ENCODE data around the gene NAA80. TPM values are rescaled to one million over a fixed set of nuclear protein-coding genes. Genes with fewer than 3 reads are reported as not detected.

Gene NAA80, protein sequence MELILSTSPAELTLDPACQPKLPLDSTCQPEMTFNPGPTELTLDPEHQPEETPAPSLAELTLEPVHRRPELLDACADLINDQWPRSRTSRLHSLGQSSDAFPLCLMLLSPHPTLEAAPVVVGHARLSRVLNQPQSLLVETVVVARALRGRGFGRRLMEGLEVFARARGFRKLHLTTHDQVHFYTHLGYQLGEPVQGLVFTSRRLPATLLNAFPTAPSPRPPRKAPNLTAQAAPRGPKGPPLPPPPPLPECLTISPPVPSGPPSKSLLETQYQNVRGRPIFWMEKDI
- 10.4 and 10.5 TPM in 2 replicates for polyA plus RNA-seq (2012; rRNA removed)
- 2.8 and 4.3 TPM in 2 replicates for polyA plus RNA-seq (2012; cell fraction: cytosol; rRNA removed)
- 36.1 and 53.0 TPM in 2 replicates for polyA plus RNA-seq (2012; cell fraction: nucleus; rRNA removed)

DNA sequence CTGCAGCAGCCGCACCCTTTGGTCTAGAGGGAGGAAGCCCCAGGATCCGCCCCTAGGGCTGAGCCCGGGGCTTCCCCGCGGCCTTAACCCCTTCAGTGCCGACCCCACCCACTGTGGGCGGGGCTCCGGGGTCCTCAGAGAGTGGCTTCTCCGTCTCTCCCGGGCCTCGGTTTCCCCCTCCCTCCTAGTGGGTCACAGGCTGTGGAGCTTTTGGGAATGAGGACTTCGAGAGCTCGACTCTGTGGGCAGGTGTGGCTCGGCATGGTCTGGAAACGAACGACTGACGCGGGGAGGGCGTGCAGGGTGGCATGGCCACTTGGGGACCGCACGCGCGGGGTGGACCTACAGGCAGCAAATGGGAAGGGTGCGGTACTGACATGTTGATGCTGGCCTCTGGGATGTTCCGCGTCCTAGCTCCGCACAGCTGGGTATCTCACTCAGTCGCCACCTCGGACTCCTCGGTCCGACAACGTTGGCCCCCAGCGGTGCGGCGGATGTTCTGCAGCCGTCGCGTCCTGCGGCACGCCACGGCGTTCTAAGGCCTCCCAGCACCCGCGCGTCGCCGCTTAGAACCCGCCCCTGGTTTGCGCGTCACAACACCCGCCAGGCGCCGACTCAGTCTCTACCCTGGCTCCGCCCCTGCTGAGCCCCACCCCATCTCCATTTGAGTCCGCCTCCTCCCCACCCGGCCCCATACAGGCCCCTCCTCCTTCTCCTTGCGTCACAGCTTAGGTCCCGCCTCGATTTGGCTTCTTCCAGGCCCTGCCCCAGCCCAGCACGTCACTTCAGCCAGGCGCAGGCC, at the start of gene NAA80, which contains the start of gene HYAL3:
TSS of gene NAA80 (minus strand) at position 570 of the 802 bp plus-strand sequence. CDS start 1,942 bp downstream, outside the sequence.
TSS of gene HYAL3 (minus strand) at position 570 of the 802 bp plus-strand sequence. CDS start 3,803 bp downstream, outside the sequence.
- H3K79me2 ChIP-seq (ENCODE audit: insufficient read depth): peaks cover 7% of the 10 kb centered on the region; the same call in 1 of the 2 replicates
- DNase-seq: peak; percentile 99
- H2AFZ ChIP-seq (ENCODE audit: low read depth): peak within 1 kb of the TSS; percentile 98
- H3K27ac ChIP-seq (ENCODE audit: low read depth in 2 of 2, low read length in 1 of 2): peak within 1 kb of the TSS; percentile 62 to 84; a peak in 3 of 4 replicates
- H3K9me3 ChIP-seq: no peaks in the 10 kb centered on the region
- H3K9me2 ChIP-seq: no peaks in the 10 kb centered on the region
- TF ChIP-seq POLR2AphosphoS5 (IDR thresholded peaks at IDR 0.05; ENCODE audit: low read depth, low read length): peak; percentile 76
- TF ChIP-seq MXI1 (IDR thresholded peaks at IDR 0.05; ENCODE audit: low read depth, low read length): peak; percentile 80
- TF ChIP-seq RAD21 (IDR thresholded peaks at IDR 0.05; ENCODE audit: low read length): no peak
- TF ChIP-seq FOXJ3 (CRISPR knock-in tag; IDR thresholded peaks at IDR 0.05): 0 out of 2 replicates have a peak, but pooled peaks have one; percentile 9
- TF ChIP-seq, protein P1, sequence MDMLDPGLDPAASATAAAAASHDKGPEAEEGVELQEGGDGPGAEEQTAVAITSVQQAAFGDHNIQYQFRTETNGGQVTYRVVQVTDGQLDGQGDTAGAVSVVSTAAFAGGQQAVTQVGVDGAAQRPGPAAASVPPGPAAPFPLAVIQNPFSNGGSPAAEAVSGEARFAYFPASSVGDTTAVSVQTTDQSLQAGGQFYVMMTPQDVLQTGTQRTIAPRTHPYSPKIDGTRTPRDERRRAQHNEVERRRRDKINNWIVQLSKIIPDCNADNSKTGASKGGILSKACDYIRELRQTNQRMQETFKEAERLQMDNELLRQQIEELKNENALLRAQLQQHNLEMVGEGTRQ (IDR thresholded peaks at IDR 0.05; ENCODE audit: borderline replicate concordance, low read depth, low read length): no peak
- TF ChIP-seq, protein P2, sequence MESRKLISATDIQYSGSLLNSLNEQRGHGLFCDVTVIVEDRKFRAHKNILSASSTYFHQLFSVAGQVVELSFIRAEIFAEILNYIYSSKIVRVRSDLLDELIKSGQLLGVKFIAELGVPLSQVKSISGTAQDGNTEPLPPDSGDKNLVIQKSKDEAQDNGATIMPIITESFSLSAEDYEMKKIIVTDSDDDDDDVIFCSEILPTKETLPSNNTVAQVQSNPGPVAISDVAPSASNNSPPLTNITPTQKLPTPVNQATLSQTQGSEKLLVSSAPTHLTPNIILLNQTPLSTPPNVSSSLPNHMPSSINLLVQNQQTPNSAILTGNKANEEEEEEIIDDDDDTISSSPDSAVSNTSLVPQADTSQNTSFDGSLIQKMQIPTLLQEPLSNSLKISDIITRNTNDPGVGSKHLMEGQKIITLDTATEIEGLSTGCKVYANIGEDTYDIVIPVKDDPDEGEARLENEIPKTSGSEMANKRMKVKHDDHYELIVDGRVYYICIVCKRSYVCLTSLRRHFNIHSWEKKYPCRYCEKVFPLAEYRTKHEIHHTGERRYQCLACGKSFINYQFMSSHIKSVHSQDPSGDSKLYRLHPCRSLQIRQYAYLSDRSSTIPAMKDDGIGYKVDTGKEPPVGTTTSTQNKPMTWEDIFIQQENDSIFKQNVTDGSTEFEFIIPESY (IDR thresholded peaks at IDR 0.05; ENCODE audit: borderline replicate concordance, low read depth): no peak
- TF ChIP-seq, protein P3, sequence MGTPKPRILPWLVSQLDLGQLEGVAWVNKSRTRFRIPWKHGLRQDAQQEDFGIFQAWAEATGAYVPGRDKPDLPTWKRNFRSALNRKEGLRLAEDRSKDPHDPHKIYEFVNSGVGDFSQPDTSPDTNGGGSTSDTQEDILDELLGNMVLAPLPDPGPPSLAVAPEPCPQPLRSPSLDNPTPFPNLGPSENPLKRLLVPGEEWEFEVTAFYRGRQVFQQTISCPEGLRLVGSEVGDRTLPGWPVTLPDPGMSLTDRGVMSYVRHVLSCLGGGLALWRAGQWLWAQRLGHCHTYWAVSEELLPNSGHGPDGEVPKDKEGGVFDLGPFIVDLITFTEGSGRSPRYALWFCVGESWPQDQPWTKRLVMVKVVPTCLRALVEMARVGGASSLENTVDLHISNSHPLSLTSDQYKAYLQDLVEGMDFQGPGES (IDR thresholded peaks at IDR 0.05; ENCODE audit: low read depth, low read length): no peak
- TF ChIP-seq, protein P4, sequence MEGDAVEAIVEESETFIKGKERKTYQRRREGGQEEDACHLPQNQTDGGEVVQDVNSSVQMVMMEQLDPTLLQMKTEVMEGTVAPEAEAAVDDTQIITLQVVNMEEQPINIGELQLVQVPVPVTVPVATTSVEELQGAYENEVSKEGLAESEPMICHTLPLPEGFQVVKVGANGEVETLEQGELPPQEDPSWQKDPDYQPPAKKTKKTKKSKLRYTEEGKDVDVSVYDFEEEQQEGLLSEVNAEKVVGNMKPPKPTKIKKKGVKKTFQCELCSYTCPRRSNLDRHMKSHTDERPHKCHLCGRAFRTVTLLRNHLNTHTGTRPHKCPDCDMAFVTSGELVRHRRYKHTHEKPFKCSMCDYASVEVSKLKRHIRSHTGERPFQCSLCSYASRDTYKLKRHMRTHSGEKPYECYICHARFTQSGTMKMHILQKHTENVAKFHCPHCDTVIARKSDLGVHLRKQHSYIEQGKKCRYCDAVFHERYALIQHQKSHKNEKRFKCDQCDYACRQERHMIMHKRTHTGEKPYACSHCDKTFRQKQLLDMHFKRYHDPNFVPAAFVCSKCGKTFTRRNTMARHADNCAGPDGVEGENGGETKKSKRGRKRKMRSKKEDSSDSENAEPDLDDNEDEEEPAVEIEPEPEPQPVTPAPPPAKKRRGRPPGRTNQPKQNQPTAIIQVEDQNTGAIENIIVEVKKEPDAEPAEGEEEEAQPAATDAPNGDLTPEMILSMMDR (IDR thresholded peaks at IDR 0.05): peak; percentile 31
- TF ChIP-seq RFX5 (IDR thresholded peaks at IDR 0.05; ENCODE audit: low read length): no peak
- no peak for TF ChIP-seq NFIC (IDR thresholded peaks at IDR 0.05; ENCODE audit: borderline replicate concordance)
- TF ChIP-seq TAF1 (IDR thresholded peaks at IDR 0.05; ENCODE audit: borderline replicate concordance, low read depth, low read length): peak; percentile 56; the same call in 1 of the 2 replicates
- TF ChIP-seq SIN3A (IDR thresholded peaks at IDR 0.05; ENCODE audit: borderline replicate concordance, low read depth, low read length): peak; percentile 14; the same call in 1 of the 2 replicates
- no peak for TF ChIP-seq ELF1 (IDR thresholded peaks at IDR 0.05)
- TF ChIP-seq, protein P5, sequence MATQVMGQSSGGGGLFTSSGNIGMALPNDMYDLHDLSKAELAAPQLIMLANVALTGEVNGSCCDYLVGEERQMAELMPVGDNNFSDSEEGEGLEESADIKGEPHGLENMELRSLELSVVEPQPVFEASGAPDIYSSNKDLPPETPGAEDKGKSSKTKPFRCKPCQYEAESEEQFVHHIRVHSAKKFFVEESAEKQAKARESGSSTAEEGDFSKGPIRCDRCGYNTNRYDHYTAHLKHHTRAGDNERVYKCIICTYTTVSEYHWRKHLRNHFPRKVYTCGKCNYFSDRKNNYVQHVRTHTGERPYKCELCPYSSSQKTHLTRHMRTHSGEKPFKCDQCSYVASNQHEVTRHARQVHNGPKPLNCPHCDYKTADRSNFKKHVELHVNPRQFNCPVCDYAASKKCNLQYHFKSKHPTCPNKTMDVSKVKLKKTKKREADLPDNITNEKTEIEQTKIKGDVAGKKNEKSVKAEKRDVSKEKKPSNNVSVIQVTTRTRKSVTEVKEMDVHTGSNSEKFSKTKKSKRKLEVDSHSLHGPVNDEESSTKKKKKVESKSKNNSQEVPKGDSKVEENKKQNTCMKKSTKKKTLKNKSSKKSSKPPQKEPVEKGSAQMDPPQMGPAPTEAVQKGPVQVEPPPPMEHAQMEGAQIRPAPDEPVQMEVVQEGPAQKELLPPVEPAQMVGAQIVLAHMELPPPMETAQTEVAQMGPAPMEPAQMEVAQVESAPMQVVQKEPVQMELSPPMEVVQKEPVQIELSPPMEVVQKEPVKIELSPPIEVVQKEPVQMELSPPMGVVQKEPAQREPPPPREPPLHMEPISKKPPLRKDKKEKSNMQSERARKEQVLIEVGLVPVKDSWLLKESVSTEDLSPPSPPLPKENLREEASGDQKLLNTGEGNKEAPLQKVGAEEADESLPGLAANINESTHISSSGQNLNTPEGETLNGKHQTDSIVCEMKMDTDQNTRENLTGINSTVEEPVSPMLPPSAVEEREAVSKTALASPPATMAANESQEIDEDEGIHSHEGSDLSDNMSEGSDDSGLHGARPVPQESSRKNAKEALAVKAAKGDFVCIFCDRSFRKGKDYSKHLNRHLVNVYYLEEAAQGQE (IDR thresholded peaks at IDR 0.05; ENCODE audit: low read depth, low read length): no peak
- TF ChIP-seq NRF1 (IDR thresholded peaks at IDR 0.05; ENCODE audit: low read depth, low read length): peak; percentile 55
- peak; percentile 39; the same call in 1 of the 2 replicates for TF ChIP-seq YY1 (IDR thresholded peaks at IDR 0.05; ENCODE audit: low read depth)
- TF ChIP-seq GATA2 (CRISPR knock-in tag; IDR thresholded peaks at IDR 0.05): no peak
- TF ChIP-seq CHD2 (IDR thresholded peaks at IDR 0.05; ENCODE audit: low read length, partially characterized antibody): no peak
- H3F3A ChIP-seq (replicated peaks; ENCODE audit: insufficient read depth): no peaks in the 10 kb centered on the region
- H3K4me3 ChIP-seq (ENCODE audit: low read depth in 2 of 2, low read length in 1 of 2): peak within 1 kb of the TSS; percentile 84 to 87
- peak within 1 kb of the TSS; percentile 95 for H3K4me2 ChIP-seq
- under 1% methylated on average over 35 of the region's 61 CpGs for WGBS (ENCODE audit: low lambda C conversion rate)
- peak within 1 kb of the TSS; percentile 79 for H3K9ac ChIP-seq
- H3K36me3 ChIP-seq (replicated peaks in 1 of 2; ENCODE audit: control insufficient read depth in 1 of 2, insufficient read depth in 2 of 2, low read length in 1 of 2): peaks cover 0 to 6% of the 10 kb centered on the region in 2 experiments
- peaks cover 10 to 38% of the 10 kb centered on the region in 2 experiments; a peak in 2 of 4 replicates for H3K4me1 ChIP-seq (ENCODE audit: control insufficient read depth in 1 of 2, insufficient read depth in 2 of 2, low read depth in 1 of 2, low read length in 1 of 2)
- ChIA-PET POLR2A (interaction anchor here (0.5 to 1.6 kb wide), 7 partner anchors 14 to 149 kb away, joined by 3 to 6 read pairs (median 4); partner anchors contain the start of gene TUSC2), CTCF (interaction anchor here (0.6 to 7.7 kb wide), 12 partner anchors 10 to 256 kb away, joined by 3 to 45 read pairs (median 5); partner anchors contain the start of gene LSMEM2)
- H4K20me1 ChIP-seq (ENCODE audit: insufficient read depth): no peaks in the 10 kb centered on the region
- no peaks in the 10 kb centered on the region for H3K27me3 ChIP-seq (ENCODE audit: insufficient read depth)

Data from SK-N-SH (cell line).